DOHH2 (cell line): ENCODE data around the gene GGT1.

Experiments used
- H3F3A ChIP-seq: fragments of 200-600 bp; sonication (generic), shearing (Covaris generic); 2 replicates; pipeline ENCODE4 v1.6.0; 2016; ENCODE audit warnings: antibody characterized with exemption, mild to moderate bottlenecking; ENCODE audit not compliant: control insufficient read depth, insufficient read depth
- H3K27ac ChIP-seq: fragments of 200-600 bp; sonication (generic); 2 replicates; pipeline ENCODE4 v1.5.1; 2014; ENCODE audit warnings: low read depth, mild to moderate bottlenecking, low read length, moderate library complexity
- H3K27me3 ChIP-seq: fragments of 200-600 bp; sonication (generic); 2 replicates; pipeline ENCODE4 v1.6.1; 2014; ENCODE audit warnings: mild to moderate bottlenecking, low read length, mixed read lengths; ENCODE audit not compliant: control insufficient read depth
- H3K36me3 ChIP-seq: fragments of 200-600 bp; sonication (generic); 2 replicates; pipeline ENCODE4 v1.6.1; 2014; ENCODE audit warnings: mild to moderate bottlenecking, low read length, moderate library complexity, mixed read lengths; ENCODE audit not compliant: control insufficient read depth
- H3K4me1 ChIP-seq: fragments of 200-600 bp; sonication (generic); 2 replicates; pipeline ENCODE4 v1.6.1; 2014; ENCODE audit warnings: mild to moderate bottlenecking, low read length, mixed read lengths; ENCODE audit not compliant: control insufficient read depth
- H3K4me2 ChIP-seq: fragments of 200-600 bp; sonication (generic); 2 replicates; pipeline ENCODE4 v1.6.0; 2014; ENCODE audit warnings: mild to moderate bottlenecking, low read length, moderate library complexity
- H3K4me3 ChIP-seq: fragments of 200-600 bp; sonication (generic); 2 replicates; pipeline ENCODE4 v1.5.1; 2014; ENCODE audit warnings: mild to moderate bottlenecking, low read length, mixed read lengths
- H3K79me2 ChIP-seq: fragments of 200-600 bp; sonication (generic); 2 replicates; pipeline ENCODE4 v1.6.1; 2014; ENCODE audit warnings: mild to moderate bottlenecking, low read length, mixed read lengths; ENCODE audit not compliant: control insufficient read depth
- H3K9me2 ChIP-seq: fragments of 200-600 bp; sonication (generic); replicated peaks from 2 replicates; pipeline ENCODE4 v1.6.1; 2014; ENCODE audit warnings: mild to moderate bottlenecking, low read length, mixed read lengths; ENCODE audit not compliant: control insufficient read depth
- H3K9me3 ChIP-seq: fragments of 200-600 bp; sonication (generic); 2 replicates; pipeline ENCODE4 v1.6.1; 2014; ENCODE audit warnings: antibody characterized with exemption, low read length, mixed read lengths; ENCODE audit not compliant: control insufficient read depth, insufficient read depth
- H4K20me1 ChIP-seq: fragments of 200-600 bp; sonication (generic); 2 replicates; pipeline ENCODE4 v1.6.0; 2014; ENCODE audit warnings: low read depth, mild to moderate bottlenecking, antibody characterized with exemption, low read length, moderate library complexity; ENCODE audit not compliant: control insufficient read depth, insufficient read depth
- CTCF ChIP-seq: fragments of 200-600 bp; sonication (generic); IDR thresholded peaks from one replicate; pipeline ENCODE4 v1.5.1; 2014; ENCODE audit warnings: antibody characterized with exemption, mild to moderate bottlenecking, low read depth, low read length; ENCODE audit not compliant: poor library complexity, severe bottlenecking
- EZH2phosphoT487 ChIP-seq: fragments of 200-600 bp; sonication (generic); IDR thresholded peaks from 2 replicates; pipeline ENCODE4 v1.6.1; 2017; ENCODE audit warnings: borderline replicate concordance, mild to moderate bottlenecking, antibody characterized with exemption, low read length, moderate library complexity, mixed read lengths

The GGT1 gene

GRCh38 chr22:24578355-24579257 lies 24.4 kb upstream of the GGT1 start:
- no peak overlapping the region for H3K4me3 ChIP-seq
- no peaks in the 10 kb centered on the region for H3K4me1 ChIP-seq
- 0 out of 2 replicates have a peak, but pooled peaks cover 4% of the 10 kb centered on the region for H4K20me1 ChIP-seq
- no peaks in the 10 kb centered on the region for H3K9me2 ChIP-seq
- TF ChIP-seq CTCF (no peak), EZH2phosphoT487 (no peak)
- peaks cover 24% of the 10 kb centered on the region for H3K36me3 ChIP-seq
- no peak overlapping the region for H3K27ac ChIP-seq
- no peaks in the 10 kb centered on the region for H3K27me3 ChIP-seq
- no peaks in the 10 kb centered on the region for H3K79me2 ChIP-seq
- H3K9me3 ChIP-seq = no peaks in the 10 kb centered on the region
- H3F3A ChIP-seq = peaks cover 30% of the 10 kb centered on the region
- H3K4me2 ChIP-seq = no peak overlapping the region

GRCh38 chr22:24579258-24579601 lies 23.8 kb upstream of the GGT1 start:
- Histone ChIP-seq H3K4me1 (no peaks in the 10 kb centered on the region), H3K79me2 (no peaks in the 10 kb centered on the region), H3K9me3 (no peaks in the 10 kb centered on the region), H3K4me2 (no peak overlapping the region), H3K9me2 (no peaks in the 10 kb centered on the region), H3K36me3 (peaks cover 18% of the 10 kb centered on the region), H3K27ac (no peak overlapping the region), H3F3A (peaks cover 30% of the 10 kb centered on the region), H3K27me3 (no peaks in the 10 kb centered on the region), H4K20me1 (0 out of 2 replicates have a peak, but pooled peaks cover 4% of the 10 kb centered on the region), H3K4me3 (no peak overlapping the region)
- TF ChIP-seq EZH2phosphoT487 (no peak), CTCF (no peak)

- H3K9me3 ChIP-seq = no peaks in the 10 kb centered on the region
- H3K9me2 ChIP-seq = no peaks in the 10 kb centered on the region
- no peak for TF ChIP-seq EZH2phosphoT487
- TF ChIP-seq CTCF = no peak
- H3K79me2 ChIP-seq = no peaks in the 10 kb centered on the region
- H3K27me3 ChIP-seq = no peaks in the 10 kb centered on the region
- no peak overlapping the region for H3K27ac ChIP-seq
- 0 out of 2 replicates have a peak, but pooled peaks cover 4% of the 10 kb centered on the region for H4K20me1 ChIP-seq
- H3K4me3 ChIP-seq = no peak overlapping the region
- H3K4me1 ChIP-seq = no peaks in the 10 kb centered on the region
- H3K4me2 ChIP-seq = no peak overlapping the region
- H3K36me3 ChIP-seq = peaks cover 9% of the 10 kb centered on the region
- peaks cover 30% of the 10 kb centered on the region for H3F3A ChIP-seq
Measured at GRCh38 chr22:24580276-24580675, 22.7 kb upstream of the GGT1 start.
